ENCODE data around the gene MUL1. TPM values are rescaled to one million over a fixed set of nuclear protein-coding genes. Genes with fewer than 3 reads are reported as not detected.
A peak's percentile ranks its signal among the peaks of the same experiment; 100 is the strongest.
"Not testable (repeated sequence)": the region's sequence is repeated elsewhere in the genome, so short reads cannot be mapped to it uniquely, and the experiment has no call there.

Gene MUL1
- total RNA-seq, 1 donor from 2014 or later, result 36.6 TPM

GRCh38 chr1:20511518-20512428 lies 3.8 kb upstream of the MUL1 start:
- no peak for DNase-seq (ENCODE audit: low spot score)

GRCh38 chr1:20508411-20508771 lies 440 bp upstream of the MUL1 start:
- DNase-seq (ENCODE audit: low spot score), result no peak

GRCh38 chr1:20507248-20507563 lies 745 bp downstream of the MUL1 start:
- no peak for DNase-seq (ENCODE audit: low spot score)

GRCh38 chr1:20505488-20505887 lies 2.5 kb downstream of the MUL1 start:
- DNase-seq (ENCODE audit: low spot score), result no peak

GRCh38 chr1:20500716-20501115 lies 7.2 kb downstream of the MUL1 start:
- no peak for DNase-seq (ENCODE audit: low spot score)

- no peak for DNase-seq (ENCODE audit: low spot score)
Measured at GRCh38 chr1:20499718-20500117, 8.2 kb downstream of the MUL1 start.

GRCh38 chr1:20499105-20499504 lies 8.8 kb downstream of the MUL1 start:
- no peak for DNase-seq (ENCODE audit: low spot score)

- DNase-seq (ENCODE audit: low spot score), result no peak
Measured at GRCh38 chr1:20498116-20498515, 9.8 kb downstream of the MUL1 start.

- DNase-seq (ENCODE audit: low spot score), result no peak
Measured at GRCh38 chr1:20497506-20497905, 10.4 kb downstream of the MUL1 start.

GRCh38 chr1:20496725-20497383 lies 11.1 kb downstream of the MUL1 start:
- DNase-seq (ENCODE audit: low spot score), result not testable (repeated sequence)

GRCh38 chr1:20496241-20496661 lies 11.7 kb downstream of the MUL1 start:
- no peak for DNase-seq (ENCODE audit: low spot score)

- DNase-seq (ENCODE audit: low spot score), result no peak
Measured at GRCh38 chr1:20495661-20496060, 12.3 kb downstream of the MUL1 start.

- no peak for DNase-seq (ENCODE audit: low spot score)
Measured at GRCh38 chr1:20494609-20495311, 13.2 kb downstream of the MUL1 start.

- peak; percentile 86 for DNase-seq (ENCODE audit: low spot score)
Measured at GRCh38 chr1:20493839-20494608, 13.9 kb downstream of the MUL1 start.

GRCh38 chr1:20493309-20493708 lies 14.6 kb downstream of the MUL1 start:
- DNase-seq (ENCODE audit: low spot score), result no peak

- DNase-seq (ENCODE audit: low spot score), result no peak
Measured at GRCh38 chr1:20492751-20493150, 15.2 kb downstream of the MUL1 start.

- no peak for DNase-seq (ENCODE audit: low spot score)
Measured at GRCh38 chr1:20491866-20492265, 16.1 kb downstream of the MUL1 start.

GRCh38 chr1:20491178-20491577 lies 16.8 kb downstream of the MUL1 start:
- DNase-seq (ENCODE audit: low spot score), result no peak

GRCh38 chr1:20487236-20487590 lies 20.7 kb downstream of the MUL1 start:
- DNase-seq (ENCODE audit: low spot score), result no peak

GRCh38 chr1:20486457-20487235 lies 21.3 kb downstream of the MUL1 start:
- peak; percentile 81 for DNase-seq (ENCODE audit: low spot score)
